IMR-90 (cell line): ENCODE results near the gene TNNC1. TPM values are rescaled to one million over a fixed set of nuclear protein-coding genes. Genes with fewer than 3 reads are reported as not detected.
A peak's percentile ranks its signal among the peaks of the same experiment; 100 is the strongest.

Experiments
- ATAC-seq: fragments of 200-7000 bp; cut with Tn5 transposase; 2 replicates; pipeline ENCODE4 v1.9.1; 2020; ENCODE audit warnings: low read depth, mild to moderate bottlenecking, moderate library complexity
- BruUV-seq: library from RNA; stranded (reverse); fragments of 400-500 nt; replicated peaks from 2 replicates; lab custom pipeline; 2021; lab: Mats Ljungman, UMichigan
- CTCF ChIA-PET: fragments of 300-600 bp; formaldehyde crosslinking; extraction: SDS; loops from one replicate; lab custom pipeline; 2021; ENCODE audit warnings: antibody characterized with exemption; lab: Yijun Ruan, JAX
- POLR2A ChIA-PET: fragments of 300-600 bp; sonication (Branson Sonifier 250); formaldehyde crosslinking; loops from one replicate; lab custom pipeline; 2022; ENCODE audit warnings: antibody characterized with exemption; ENCODE audit not compliant: unreplicated experiment; lab: Charles Lee
- DNase-seq: peaks from one replicate; pipeline ENCODE4 v3.0.0; 2013
- H2AFZ ChIP-seq: replicated peaks from 2 replicates; pipeline ENCODE3; 2013; ENCODE audit warnings: low read length, mild to moderate bottlenecking; ENCODE audit not compliant: poor library complexity
- H2AK5ac ChIP-seq: 2 replicates; pipeline ENCODE4 v1.6.1; 2013; ENCODE audit warnings: low read depth, low read length, inconsistent platforms
- H2AK9ac ChIP-seq: replicated peaks from 2 replicates; pipeline ENCODE3; 2013; ENCODE audit warnings: mild to moderate bottlenecking, low read depth, low read length, moderate library complexity; ENCODE audit not compliant: poor library complexity
- H2BK120ac ChIP-seq: 2 replicates; pipeline ENCODE4 v1.6.1; 2013; ENCODE audit warnings: low read depth, low read length, inconsistent platforms
- H2BK15ac ChIP-seq: 3 replicates; pipeline ENCODE4 v1.6.1; 2013; ENCODE audit warnings: low read depth, low read length, inconsistent platforms
- H2BK20ac ChIP-seq: 2 replicates; pipeline ENCODE4 v1.6.1; 2013; ENCODE audit warnings: low read depth, mild to moderate bottlenecking, inconsistent platforms, low read length, moderate library complexity
- H2BK5ac ChIP-seq: 2 replicates; pipeline ENCODE4 v1.6.1; 2013; ENCODE audit warnings: mild to moderate bottlenecking, low read depth, low read length, inconsistent platforms; ENCODE audit not compliant: poor library complexity, severe bottlenecking
- H3K14ac ChIP-seq: replicated peaks from 2 replicates; pipeline ENCODE4 v1.6.1; 2013; ENCODE audit warnings: low read depth, low read length, inconsistent platforms
- H3K18ac ChIP-seq: 2 replicates; pipeline ENCODE4 v1.6.1; 2013; ENCODE audit warnings: low read depth, low read length, control low read depth
- H3K23ac ChIP-seq: 2 replicates; pipeline ENCODE4 v1.6.1; 2013; ENCODE audit warnings: low read depth, low read length, inconsistent platforms
- H3K27ac ChIP-seq: 2 replicates; pipeline ENCODE4 v1.5.1; 2013; ENCODE audit warnings: mild to moderate bottlenecking, control low read depth, low read length; ENCODE audit not compliant: insufficient read depth
- H3K27me3 ChIP-seq: 2 replicates; pipeline ENCODE4 v1.6.1; 2013; ENCODE audit warnings: low read length; ENCODE audit not compliant: control insufficient read depth, insufficient read depth
- H3K36me3 ChIP-seq: 2 replicates; pipeline ENCODE4 v1.6.1; 2013; ENCODE audit warnings: low read length, mixed read lengths; ENCODE audit not compliant: control insufficient read depth, insufficient read depth
- H3K4ac ChIP-seq: 2 replicates; pipeline ENCODE4 v1.6.1; 2013; ENCODE audit warnings: low read depth, low read length, inconsistent platforms
- H3K4me1 ChIP-seq: 2 replicates; pipeline ENCODE4 v1.6.1; 2013; ENCODE audit warnings: low read length, mixed read lengths; ENCODE audit not compliant: control insufficient read depth, insufficient read depth
- H3K4me2 ChIP-seq: 2 replicates; pipeline ENCODE4 v1.6.1; 2013; ENCODE audit warnings: low read depth, mild to moderate bottlenecking, control low read depth, low read length, moderate library complexity
- H3K4me3 ChIP-seq: 2 replicates; pipeline ENCODE4 v1.5.1; 2013; ENCODE audit warnings: low read depth, mild to moderate bottlenecking, control low read depth, low read length, moderate library complexity; ENCODE audit not compliant: insufficient read depth
- H3K56ac ChIP-seq: 2 replicates; pipeline ENCODE4 v1.6.1; 2013; ENCODE audit warnings: low read length, inconsistent platforms; ENCODE audit not compliant: insufficient read depth; ENCODE audit errors: extremely low read depth
- H3K79me1 ChIP-seq, 2 experiments: 2 replicates each; pipeline ENCODE4 v1.6.1; 2013; ENCODE audit warnings: low read length in 2 of 2, inconsistent platforms in 1 of 2, low read depth in 1 of 2
- H3K9ac ChIP-seq: 2 replicates; pipeline ENCODE4 v1.6.1; 2013; ENCODE audit warnings: low read depth, low read length, control low read depth
- H3K9me1 ChIP-seq: 2 replicates; pipeline ENCODE4 v1.6.1; 2013; ENCODE audit warnings: low read length, inconsistent platforms; ENCODE audit not compliant: insufficient read depth
- H3K9me3 ChIP-seq: 2 replicates; pipeline ENCODE4 v1.6.1; 2013; ENCODE audit warnings: low read length; ENCODE audit not compliant: control insufficient read depth, insufficient read depth
- H4K20me1 ChIP-seq: 2 replicates; pipeline ENCODE4 v1.6.1; 2013; ENCODE audit warnings: low read length, inconsistent platforms; ENCODE audit not compliant: insufficient read depth
- H4K5ac ChIP-seq: 2 replicates; pipeline ENCODE4 v1.6.1; 2013; ENCODE audit warnings: mild to moderate bottlenecking, low read depth, low read length, control low read depth
- H4K8ac ChIP-seq, 2 experiments: 2 replicates each; pipeline ENCODE4 v1.6.1; 2013; ENCODE audit warnings: low read depth in 2 of 2, low read length in 2 of 2, control low read depth in 1 of 2, inconsistent platforms in 1 of 2
- H4K91ac ChIP-seq: 2 replicates; pipeline ENCODE4 v1.6.1; 2013; ENCODE audit warnings: low read depth, low read length, inconsistent platforms; ENCODE audit not compliant: insufficient read depth
- CEBPB ChIP-seq: IDR thresholded peaks from 2 replicates; pipeline ENCODE4 v1.6.1; 2012; ENCODE audit warnings: low read depth, low read length, improper control_type of control experiment
- CHD1 ChIP-seq: IDR thresholded peaks from 2 replicates; pipeline ENCODE4 v1.6.1; 2012; ENCODE audit warnings: low read depth, low read length, improper control_type of control experiment
- FOS ChIP-seq: fragments of 150-350 bp; IDR thresholded peaks from 2 replicates; pipeline ENCODE4 v1.6.1; 2016; ENCODE audit warnings: low read depth, low read length
- MAFK ChIP-seq: IDR thresholded peaks from 2 replicates; pipeline ENCODE4 v1.6.1; 2012; ENCODE audit warnings: low read depth, low read length, improper control_type of control experiment
- MAZ ChIP-seq: IDR thresholded peaks from 2 replicates; pipeline ENCODE4 v1.6.1; 2012; ENCODE audit warnings: low read depth, mild to moderate bottlenecking, low read length, improper control_type of control experiment, moderate library complexity, borderline replicate concordance
- MXI1 ChIP-seq: IDR thresholded peaks from 2 replicates; pipeline ENCODE4 v1.6.1; 2012; ENCODE audit warnings: low read depth, mild to moderate bottlenecking, low read length, moderate library complexity, borderline replicate concordance
- POLR2A ChIP-seq: IDR thresholded peaks from 2 replicates; pipeline ENCODE4 v1.6.1; 2012; ENCODE audit warnings: mild to moderate bottlenecking, low read depth, low read length
- WGBS, 2 experiments: methylation state at CpG; one replicate each; pipeline versions ENCODE4 v1.1.5 to v1.1.7; 2013; ENCODE audit warnings: missing lambda C conversion rate in 2 of 2; ENCODE audit not compliant: insufficient read length in 1 of 2; ENCODE audit errors: extremely low coverage in 2 of 2; 5-methylcytosine and 5-hydroxymethylcytosine counted together
- dilution Hi-C: fragments of 300-500 bp; cut with HindIII; formaldehyde crosslinking; loops from one replicate; pipeline ENCODE4 v1.14.3; 2018; ENCODE audit warnings: low sequenced_read_pairs; ENCODE audit not compliant: unreplicated experiment
- in situ Hi-C: fragments of 300-500 bp; cut with MboI; formaldehyde crosslinking; loops from 3 replicates; pipeline ENCODE4 v1.14.3; 2019; ENCODE audit warnings: low sequenced_read_pairs, inconsistent platforms, mixed read lengths
- intact Hi-C: fragments of 100-400 bp; cut with micrococcal nuclease; formaldehyde crosslinking; loops from 2 replicates; pipeline ENCODE4 v1.10.0; 2022
- polyA plus RNA-seq, 3 experiments: library from polyadenylated mRNA; depleted of rRNA; stranded (reverse); fragments of >200 nt; gene quantifications; 2 replicates each; pipeline ENCODE4 v1.2.3, GENCODE V29; 2012; ENCODE audit warnings: low replicate concordance in 1 of 3
- total RNA-seq: library from RNA; depleted of rRNA; stranded (reverse); fragments of >200 nt; gene quantifications from 2 replicates; pipeline ENCODE4 v1.2.3, GENCODE V29; 2012
- TF ChIP-seq, protein P1 (sequence below): fragments of 150-350 bp; IDR thresholded peaks from 2 replicates; pipeline ENCODE4 v1.6.1; 2016; ENCODE audit warnings: low read depth, mild to moderate bottlenecking, low read length, moderate library complexity, borderline replicate concordance
- TF ChIP-seq, protein P2 (sequence below): fragments of 150-350 bp; IDR thresholded peaks from 2 replicates; pipeline ENCODE4 v1.6.1; 2017; ENCODE audit warnings: mild to moderate bottlenecking, antibody characterized with exemption, low read length, low read depth
- TF ChIP-seq, protein P3 (sequence below): conservative IDR thresholded peaks from 2 replicates; pipeline ENCODE4 v1.5.1; 2012; ENCODE audit warnings: mild to moderate bottlenecking, low read depth, low read length, improper control_type of control experiment

Gene TNNC1
- total and polyA plus RNA-seq, 2 of the 4 experiments (the other 2 are of a cell fraction): 1.3 to 4.6 TPM

DNA sequence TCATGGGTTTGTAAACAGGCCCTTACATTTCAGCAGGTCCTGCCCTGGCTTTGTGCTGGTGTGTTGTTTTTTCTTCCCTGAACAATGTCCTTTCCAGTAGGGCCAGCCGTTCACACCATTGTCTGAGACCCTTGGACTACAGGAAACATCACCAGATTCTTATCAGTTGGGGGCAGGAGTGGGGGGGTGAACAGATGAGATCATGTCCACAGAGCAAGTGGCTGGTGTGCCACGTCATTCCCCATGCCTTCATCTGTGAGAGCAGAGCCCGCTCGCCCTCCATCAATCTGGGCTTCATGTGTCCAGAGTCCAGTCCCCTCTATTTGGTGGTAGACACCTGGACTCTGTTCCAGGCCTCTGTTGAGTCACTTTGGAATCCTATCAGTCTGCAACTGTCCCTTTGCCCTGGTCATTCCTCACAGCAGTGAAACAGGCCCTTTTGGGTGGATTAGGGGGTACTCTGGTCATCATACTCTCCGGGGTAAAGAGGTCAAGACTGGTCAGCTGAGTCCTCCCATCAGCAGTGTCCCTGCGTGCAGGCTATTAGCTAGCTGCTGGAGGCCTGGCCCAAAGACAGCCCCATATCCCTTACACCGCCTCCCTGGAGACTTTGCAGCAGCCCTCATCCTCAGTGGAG is 23.9 kb downstream of the TNNC1 start:
- no peak overlapping the region for H2AK9ac ChIP-seq
- dilution Hi-C loops: no loop called here

More for the DNA sequence above, 23.9 kb downstream of the TNNC1 start:
- no peak overlapping the region for H2BK15ac ChIP-seq
- H3K79me1 ChIP-seq: no peaks in the 10 kb centered on the region
- H3K18ac ChIP-seq: no peak overlapping the region
- TF ChIP-seq, protein P1, sequence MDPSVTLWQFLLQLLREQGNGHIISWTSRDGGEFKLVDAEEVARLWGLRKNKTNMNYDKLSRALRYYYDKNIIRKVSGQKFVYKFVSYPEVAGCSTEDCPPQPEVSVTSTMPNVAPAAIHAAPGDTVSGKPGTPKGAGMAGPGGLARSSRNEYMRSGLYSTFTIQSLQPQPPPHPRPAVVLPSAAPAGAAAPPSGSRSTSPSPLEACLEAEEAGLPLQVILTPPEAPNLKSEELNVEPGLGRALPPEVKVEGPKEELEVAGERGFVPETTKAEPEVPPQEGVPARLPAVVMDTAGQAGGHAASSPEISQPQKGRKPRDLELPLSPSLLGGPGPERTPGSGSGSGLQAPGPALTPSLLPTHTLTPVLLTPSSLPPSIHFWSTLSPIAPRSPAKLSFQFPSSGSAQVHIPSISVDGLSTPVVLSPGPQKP: no peak
- TF ChIP-seq MAZ (no peak), CEBPB (no peak), POLR2A (no peak), FOS (no peak), MAFK (no peak), MXI1 (no peak), CHD1 (no peak)
- TF ChIP-seq, protein P2, sequence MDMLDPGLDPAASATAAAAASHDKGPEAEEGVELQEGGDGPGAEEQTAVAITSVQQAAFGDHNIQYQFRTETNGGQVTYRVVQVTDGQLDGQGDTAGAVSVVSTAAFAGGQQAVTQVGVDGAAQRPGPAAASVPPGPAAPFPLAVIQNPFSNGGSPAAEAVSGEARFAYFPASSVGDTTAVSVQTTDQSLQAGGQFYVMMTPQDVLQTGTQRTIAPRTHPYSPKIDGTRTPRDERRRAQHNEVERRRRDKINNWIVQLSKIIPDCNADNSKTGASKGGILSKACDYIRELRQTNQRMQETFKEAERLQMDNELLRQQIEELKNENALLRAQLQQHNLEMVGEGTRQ: no peak
- TF ChIP-seq, protein P3, sequence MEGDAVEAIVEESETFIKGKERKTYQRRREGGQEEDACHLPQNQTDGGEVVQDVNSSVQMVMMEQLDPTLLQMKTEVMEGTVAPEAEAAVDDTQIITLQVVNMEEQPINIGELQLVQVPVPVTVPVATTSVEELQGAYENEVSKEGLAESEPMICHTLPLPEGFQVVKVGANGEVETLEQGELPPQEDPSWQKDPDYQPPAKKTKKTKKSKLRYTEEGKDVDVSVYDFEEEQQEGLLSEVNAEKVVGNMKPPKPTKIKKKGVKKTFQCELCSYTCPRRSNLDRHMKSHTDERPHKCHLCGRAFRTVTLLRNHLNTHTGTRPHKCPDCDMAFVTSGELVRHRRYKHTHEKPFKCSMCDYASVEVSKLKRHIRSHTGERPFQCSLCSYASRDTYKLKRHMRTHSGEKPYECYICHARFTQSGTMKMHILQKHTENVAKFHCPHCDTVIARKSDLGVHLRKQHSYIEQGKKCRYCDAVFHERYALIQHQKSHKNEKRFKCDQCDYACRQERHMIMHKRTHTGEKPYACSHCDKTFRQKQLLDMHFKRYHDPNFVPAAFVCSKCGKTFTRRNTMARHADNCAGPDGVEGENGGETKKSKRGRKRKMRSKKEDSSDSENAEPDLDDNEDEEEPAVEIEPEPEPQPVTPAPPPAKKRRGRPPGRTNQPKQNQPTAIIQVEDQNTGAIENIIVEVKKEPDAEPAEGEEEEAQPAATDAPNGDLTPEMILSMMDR: no peak
- H2AFZ ChIP-seq: no peak overlapping the region
- no peak overlapping the region for H4K91ac ChIP-seq
- no peak overlapping the region for H3K4me3 ChIP-seq
- no peak overlapping the region for H2BK120ac ChIP-seq
- H3K9ac ChIP-seq: no peak overlapping the region
- no peak overlapping the region for H2BK20ac ChIP-seq
- H3K36me3 ChIP-seq: no peaks in the 10 kb centered on the region
- no peak overlapping the region for H3K14ac ChIP-seq
- no peak overlapping the region for H4K5ac ChIP-seq
- no peak overlapping the region for H3K4ac ChIP-seq
- no peak overlapping the region for H4K8ac ChIP-seq
- H3K27me3 ChIP-seq: peaks cover 20% of the 10 kb centered on the region
- in situ Hi-C loops (no loop called here), intact Hi-C loops (no loop called here)
- H2BK5ac ChIP-seq: no peak overlapping the region
- H3K27ac ChIP-seq: no peak overlapping the region
- H3K4me1 ChIP-seq: peaks cover 4% of the 10 kb centered on the region; the same call in 1 of the 2 replicates
- DNase-seq (peak; percentile 28), ATAC-seq (no peak)
- H3K4me2 ChIP-seq: no peak overlapping the region
- POLR2A ChIA-PET: no interaction called here
- BruUV-seq: no TSS peak
- no peaks in the 10 kb centered on the region for H4K20me1 ChIP-seq
- no peak overlapping the region for H3K56ac ChIP-seq
- H3K9me1 ChIP-seq: no peaks in the 10 kb centered on the region
- no peak overlapping the region for H3K23ac ChIP-seq
- H2AK5ac ChIP-seq: no peak overlapping the region
- CTCF ChIA-PET: interaction anchor here (1.3 to 1.4 kb wide), 2 partner anchors 14 to 16 kb away, joined by 3 to 4 read pairs; no protein-coding TSS in a partner anchor
- WGBS, 2 experiments: 89% methylated on average over 3 of the region's 7 CpGs; no CpG with 5 or more reads in 1 of the 2 experiments
- H3K9me3 ChIP-seq: no peaks in the 10 kb centered on the region
